Immature natural killer cell (primary cell): ENCODE results near the gene TFR2. TPM values are rescaled to one million over a fixed set of nuclear protein-coding genes. Genes with fewer than 3 reads are reported as not detected.
A peak's percentile ranks its signal among the peaks of the same experiment; 100 is the strongest.

Experiments
- DNase-seq, 3 donors: peaks; one replicate each; pipeline ENCODE4 v3.0.0; 2022; ENCODE audit warnings: mixed read lengths in 1 of 3
- H3K27ac Mint-ChIP-seq, 6 donors: one replicate each; pipeline ENCODE4 v1.8.0; 2020; ENCODE audit warnings: mixed read lengths in 6 of 6, mild to moderate bottlenecking in 5 of 6, inconsistent platforms in 4 of 6, moderate library complexity in 3 of 6
- H3K27me3 Mint-ChIP-seq, 3 donors: one replicate each; pipeline ENCODE4 v1.8.0; 2020 to 2021; ENCODE audit warnings: low read depth in 3 of 3, mild to moderate bottlenecking in 3 of 3, mixed read lengths in 3 of 3, moderate library complexity in 3 of 3, inconsistent platforms in 1 of 3
- H3K36me3 Mint-ChIP-seq, 3 donors: one replicate each; pipeline ENCODE4 v1.8.0; 2020; ENCODE audit warnings: mixed read lengths in 3 of 3, inconsistent platforms in 2 of 3, mild to moderate bottlenecking in 2 of 3
- H3K4me1 Mint-ChIP-seq, 2 donors: one replicate each; pipeline ENCODE4 v1.8.0; 2020; ENCODE audit warnings: inconsistent platforms in 2 of 2, mild to moderate bottlenecking in 2 of 2, mixed read lengths in 2 of 2, moderate library complexity in 1 of 2
- H3K4me3 Mint-ChIP-seq, 5 donors: one replicate each; pipeline ENCODE4 v1.8.0; 2020; ENCODE audit warnings: mild to moderate bottlenecking in 5 of 5, mixed read lengths in 5 of 5, inconsistent platforms in 3 of 5, moderate library complexity in 3 of 5
- H3K9me3 Mint-ChIP-seq, 6 donors: one replicate each; pipeline ENCODE4 v1.8.0; 2020; ENCODE audit warnings: mild to moderate bottlenecking in 6 of 6, mixed read lengths in 6 of 6, inconsistent platforms in 4 of 6, moderate library complexity in 3 of 6
- polyA plus RNA-seq, 3 donors: library from polyadenylated mRNA; unstranded; fragments of 300-500 nt; fragmentation: Illumina TruSeq; gene quantifications; one replicate each; pipeline ENCODE4 v1.2.3, GENCODE V29; 2021

Gene TFR2
- polyA plus RNA-seq, 3 donors from 2014 or later = 0.85 to 1.8 (median 1.1) TPM

DNA sequence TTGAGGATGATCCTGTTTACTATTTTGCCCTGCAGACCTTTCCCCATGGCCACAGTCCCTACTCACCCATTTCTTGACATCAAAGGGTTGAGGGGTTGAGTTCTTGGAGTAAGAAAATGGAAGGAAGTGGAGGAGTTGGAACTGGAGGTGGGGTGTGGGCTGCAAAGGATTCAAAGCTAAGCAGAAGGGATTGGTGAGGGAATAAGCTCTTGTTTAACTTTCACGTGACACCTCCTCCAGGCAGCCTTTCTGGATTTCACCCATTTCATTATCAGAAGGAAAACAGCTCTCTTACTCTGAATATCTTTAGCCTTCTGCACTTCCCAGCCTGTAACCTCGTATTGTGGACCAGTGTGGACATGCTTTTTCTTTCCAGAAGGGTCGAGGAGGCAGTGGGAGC is 15.3 kb downstream of the TFR2 start:
- Mint-ChIP-seq H3K27me3 (peaks cover 0 to 7% (median 0%) of the 10 kb centered on the region in 3 donors), H3K27ac (peak overlapping the region in 5 of 6 donors; percentile 11 to 78 (median 61)), H3K36me3 (peaks cover 0 to 8% (median 3%) of the 10 kb centered on the region in 3 donors), H3K4me1 (peaks cover 16% of the 10 kb centered on the region in 2 donors), H3K9me3 (no peaks in the 10 kb centered on the region), H3K4me3 (peak overlapping the region; percentile 55 to 86 (median 74))
- DNase-seq = no peak

DNA sequence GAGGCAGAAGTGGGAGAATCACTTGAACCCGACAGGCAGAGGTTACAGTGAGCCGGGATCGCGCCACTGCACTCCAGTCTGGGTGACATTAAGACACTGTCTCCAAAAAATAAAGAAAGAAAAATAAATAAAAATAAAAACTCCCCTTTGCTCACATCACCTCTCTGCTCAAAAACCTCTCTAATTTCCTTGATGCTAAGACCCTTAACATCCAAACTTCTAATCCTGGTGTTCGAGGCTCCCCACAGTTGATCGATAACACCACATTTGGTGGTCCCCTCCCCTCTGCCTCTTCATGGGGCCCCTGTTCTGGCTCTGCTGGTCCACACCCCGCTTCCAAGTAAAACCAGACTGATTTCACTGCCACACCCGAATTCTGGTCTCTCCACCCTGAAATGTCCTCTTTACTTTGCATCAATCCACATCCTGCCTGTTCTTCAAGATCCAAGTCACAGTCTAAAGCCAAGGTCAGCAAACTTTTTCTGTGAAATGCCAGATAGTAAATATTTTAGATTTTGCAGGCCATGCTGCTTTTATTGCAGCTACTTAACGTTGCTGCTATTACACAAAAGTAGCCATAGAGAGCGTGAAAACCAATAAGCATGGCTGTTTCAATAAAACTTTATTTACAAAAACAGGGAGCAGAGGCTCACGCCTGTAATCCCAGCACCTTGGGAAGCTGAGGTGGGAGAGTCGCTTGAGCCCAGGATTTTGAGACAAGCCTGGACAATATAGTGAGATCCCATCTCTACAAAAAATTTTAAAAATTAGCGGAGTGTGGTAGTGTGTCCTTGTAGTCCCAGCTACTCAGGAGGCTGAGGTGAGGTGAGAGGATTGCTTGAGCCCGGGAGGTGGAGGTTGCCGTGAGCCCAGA is 17.2 kb downstream of the TFR2 start:
- Mint-ChIP-seq H3K4me3 (peak overlapping the region in 1 of 5 donors; percentile 0), H3K27ac (peak overlapping the region in 1 of 6 donors; percentile 59), H3K4me1 (peaks cover 12 to 16% of the 10 kb centered on the region in 2 donors), H3K36me3 (peaks cover 3 to 8% (median 4%) of the 10 kb centered on the region in 3 donors), H3K27me3 (peaks cover 0 to 10% (median 0%) of the 10 kb centered on the region in 3 donors), H3K9me3 (no peaks in the 10 kb centered on the region)
- no peak for DNase-seq

DNA sequence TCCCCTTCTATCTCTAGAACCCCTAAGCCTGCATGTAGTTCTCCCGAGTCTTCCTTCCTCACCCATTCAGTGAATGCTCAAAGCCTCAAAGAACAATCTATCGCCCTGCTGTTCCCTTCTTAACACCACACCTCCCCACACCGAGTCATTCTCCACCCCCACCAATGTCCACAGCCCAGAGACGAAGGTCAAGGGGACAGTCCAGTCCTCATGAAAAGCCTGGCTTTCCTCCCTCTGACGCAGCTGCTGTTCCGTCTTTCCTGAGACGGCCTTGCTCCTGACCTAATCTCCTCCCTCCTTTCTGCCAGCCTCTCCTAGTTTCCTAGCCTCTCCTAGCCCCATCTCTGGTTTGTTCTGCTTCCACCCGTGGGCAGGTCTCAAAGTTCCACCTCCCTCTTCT is 19.8 kb downstream of the TFR2 start:
- Mint-ChIP-seq H3K4me3 (no peak overlapping the region), H3K27me3 (peaks cover 0 to 5% (median 0%) of the 10 kb centered on the region in 3 donors), H3K27ac (no peak overlapping the region), H3K9me3 (no peaks in the 10 kb centered on the region), H3K36me3 (peaks cover 3 to 8% (median 4%) of the 10 kb centered on the region in 3 donors), H3K4me1 (peaks cover 12 to 14% of the 10 kb centered on the region in 2 donors)
- no peak for DNase-seq

DNA sequence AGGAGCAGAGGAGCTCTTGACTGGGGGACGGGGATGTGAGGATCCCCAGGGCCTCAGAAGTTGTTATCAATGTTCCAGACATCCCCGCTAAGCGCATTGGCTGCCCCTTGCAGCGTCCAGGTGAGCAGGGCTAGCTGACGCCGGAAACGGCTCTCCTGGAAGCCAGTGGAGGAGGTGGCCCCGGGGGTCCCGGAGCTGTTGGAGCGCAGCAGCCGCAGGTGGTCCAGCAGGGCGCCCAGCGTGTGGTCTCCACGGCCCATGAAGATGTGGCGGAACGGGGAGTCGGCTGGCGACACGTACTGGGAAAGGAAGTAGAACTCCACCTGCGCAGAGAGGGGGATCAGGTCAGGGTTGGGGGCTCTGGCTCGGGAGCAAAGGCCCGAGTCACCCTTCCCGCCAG is 20.5 kb downstream of the TFR2 start:
- Mint-ChIP-seq H3K4me3 (no peak overlapping the region), H3K27ac (peak overlapping the region in 1 of 6 donors; percentile 75), H3K4me1 (peaks cover 4 to 6% of the 10 kb centered on the region in 2 donors), H3K36me3 (peaks cover 3 to 8% (median 4%) of the 10 kb centered on the region in 3 donors), H3K9me3 (no peaks in the 10 kb centered on the region), H3K27me3 (peaks cover 0 to 5% (median 0%) of the 10 kb centered on the region in 3 donors)
- DNase-seq = no peak

DNA sequence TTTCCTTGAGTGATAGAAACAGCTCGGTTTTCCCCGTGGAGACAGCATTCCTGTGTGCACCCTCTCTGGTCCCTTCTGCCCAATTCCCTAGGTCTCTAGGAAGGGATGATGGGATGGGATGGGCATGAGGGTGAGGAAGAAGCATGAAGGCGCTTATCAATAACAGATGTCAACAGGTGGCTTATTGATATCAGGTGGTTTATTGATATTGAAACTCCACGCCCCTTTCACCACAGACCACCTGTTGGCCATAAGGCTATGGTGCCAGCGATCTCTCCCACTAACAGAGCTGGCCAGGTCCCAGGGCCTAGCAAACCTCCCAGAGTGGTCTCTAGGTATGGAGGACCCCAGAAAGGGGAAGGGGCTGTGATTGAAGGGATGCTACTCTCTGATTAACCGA is 21.1 kb downstream of the TFR2 start:
- H3K9me3 Mint-ChIP-seq = no peaks in the 10 kb centered on the region
- no peak overlapping the region for H3K4me3 Mint-ChIP-seq
- H3K27me3 Mint-ChIP-seq = peaks cover 0 to 5% (median 0%) of the 10 kb centered on the region in 3 donors
- H3K27ac Mint-ChIP-seq = no peak overlapping the region
- peaks cover 0 to 2% of the 10 kb centered on the region in 2 donors for H3K4me1 Mint-ChIP-seq
- DNase-seq = no peak
- H3K36me3 Mint-ChIP-seq = peaks cover 3 to 8% (median 4%) of the 10 kb centered on the region in 3 donors

DNA sequence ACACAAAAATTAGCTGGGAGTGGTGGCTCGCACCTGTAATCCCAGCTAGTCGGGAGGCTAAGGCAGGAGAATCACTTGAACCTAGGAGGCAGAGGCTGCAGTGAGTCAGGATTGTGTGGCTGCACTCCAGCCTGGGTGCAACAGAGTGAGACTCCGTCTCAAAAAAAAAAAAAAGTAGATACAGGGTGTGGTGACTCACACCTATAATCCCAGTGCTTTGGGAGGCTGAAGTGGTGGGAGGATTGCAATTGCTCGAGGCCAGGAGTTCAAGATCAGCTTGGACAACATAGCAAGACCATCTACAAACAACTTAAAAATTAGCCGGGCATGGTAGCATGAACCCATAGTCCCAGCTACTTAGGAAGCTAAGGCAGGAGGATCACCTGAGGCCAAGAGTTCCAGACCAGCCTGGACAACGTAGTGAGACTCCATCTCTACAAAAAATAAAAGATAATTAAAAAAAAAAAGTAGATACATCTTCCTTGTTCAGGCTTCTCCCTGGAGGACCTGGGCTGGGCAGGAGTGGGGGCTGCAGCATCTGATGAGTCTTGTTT is 27.0 kb downstream of the TFR2 start:
- peak overlapping the region in 1 of 6 donors; percentile 14 for H3K27ac Mint-ChIP-seq
- peaks cover 3 to 10% (median 7%) of the 10 kb centered on the region in 3 donors for H3K27me3 Mint-ChIP-seq
- H3K4me1 Mint-ChIP-seq = peaks cover 24 to 26% of the 10 kb centered on the region in 2 donors
- DNase-seq = no peak
- peak overlapping the region in 1 of 5 donors; percentile 72 for H3K4me3 Mint-ChIP-seq
- H3K36me3 Mint-ChIP-seq = no peaks in the 10 kb centered on the region
- no peaks in the 10 kb centered on the region for H3K9me3 Mint-ChIP-seq

DNA sequence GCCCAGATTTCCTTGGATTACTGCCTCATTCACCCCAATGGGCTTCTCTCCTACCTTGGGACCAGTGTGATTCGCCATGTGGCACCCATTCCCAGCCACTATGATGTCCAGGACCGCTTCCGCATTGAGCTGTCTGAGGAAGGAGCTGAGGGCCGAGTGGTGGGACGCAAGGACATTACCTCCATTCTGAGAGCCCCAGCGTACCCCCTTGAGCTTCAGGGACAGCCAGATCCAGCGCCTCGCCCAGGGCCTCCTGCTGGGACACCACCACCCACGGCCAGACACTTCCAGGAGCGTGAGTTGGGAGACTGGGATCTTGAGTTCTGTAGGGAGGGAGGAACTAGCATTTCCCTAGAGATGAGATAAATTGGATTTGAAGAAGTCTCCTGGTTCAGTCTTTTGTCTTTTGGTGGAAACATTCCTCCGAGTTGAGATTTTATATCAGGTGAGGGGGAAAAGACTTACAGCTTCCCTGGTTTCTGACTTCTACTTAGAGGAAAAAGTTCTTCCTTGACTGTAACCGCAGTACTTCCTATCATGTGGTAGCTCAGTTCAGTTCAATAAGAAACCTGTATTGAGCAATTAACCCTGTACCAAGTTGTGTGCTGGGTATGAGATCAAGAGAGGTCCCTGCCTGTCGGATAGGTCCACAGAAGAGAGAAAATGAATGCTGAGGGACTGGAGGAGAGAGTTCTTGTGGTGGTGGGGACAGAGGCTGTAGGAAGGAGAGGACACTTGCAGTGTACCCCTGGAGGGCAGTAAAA is 27.8 kb downstream of the TFR2 start:
- H3K9me3 Mint-ChIP-seq = no peaks in the 10 kb centered on the region
- H3K36me3 Mint-ChIP-seq = no peaks in the 10 kb centered on the region
- DNase-seq = no peak
- H3K4me1 Mint-ChIP-seq = peaks cover 24 to 26% of the 10 kb centered on the region in 2 donors
- peak overlapping the region in 5 of 6 donors; percentile 6 to 89 (median 22) for H3K27ac Mint-ChIP-seq
- peaks cover 3 to 11% (median 7%) of the 10 kb centered on the region in 3 donors for H3K27me3 Mint-ChIP-seq
- peak overlapping the region; percentile 79 to 98 (median 85) for H3K4me3 Mint-ChIP-seq

DNA sequence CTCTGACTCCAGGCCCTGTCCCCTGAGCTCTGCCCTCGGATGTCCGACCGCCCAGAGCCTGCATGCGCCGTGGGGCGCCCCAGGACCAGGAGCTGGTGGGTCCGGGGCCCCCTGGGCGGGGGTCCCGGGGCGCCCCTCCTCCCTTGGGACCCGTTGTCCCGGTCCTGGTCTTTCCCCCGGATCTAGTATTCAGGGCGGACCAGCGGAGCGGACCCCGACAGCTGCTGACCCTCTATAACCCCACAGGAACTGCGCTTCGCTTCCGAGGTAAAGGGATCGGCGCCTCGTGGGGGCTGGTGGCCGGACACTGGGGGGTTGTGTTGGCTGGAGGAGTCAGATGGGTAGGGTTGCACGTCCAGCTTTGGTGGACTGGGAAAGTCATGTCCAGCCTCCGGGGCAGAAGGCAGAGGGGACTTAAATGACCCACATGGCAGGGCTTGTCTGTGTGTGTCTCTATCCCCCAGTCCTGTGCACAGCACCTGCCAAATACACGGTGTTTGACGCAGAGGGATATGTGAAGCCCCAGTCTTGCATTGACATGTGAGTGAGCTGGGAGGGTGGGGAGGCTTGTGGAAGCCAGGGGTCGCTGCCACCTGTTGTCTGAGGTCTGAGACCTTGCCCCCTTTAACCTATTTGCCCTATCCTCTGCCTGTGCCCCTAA is 28.5 kb downstream of the TFR2 start:
- DNase-seq = no peak
- H3K36me3 Mint-ChIP-seq = no peaks in the 10 kb centered on the region
- H3K27ac Mint-ChIP-seq = peak overlapping the region; percentile 32 to 97 (median 70)
- H3K9me3 Mint-ChIP-seq = no peaks in the 10 kb centered on the region
- peak overlapping the region; percentile 79 to 100 (median 85) for H3K4me3 Mint-ChIP-seq
- peaks cover 24 to 26% of the 10 kb centered on the region in 2 donors for H3K4me1 Mint-ChIP-seq
- peaks cover 3 to 11% (median 7%) of the 10 kb centered on the region in 3 donors for H3K27me3 Mint-ChIP-seq

DNA sequence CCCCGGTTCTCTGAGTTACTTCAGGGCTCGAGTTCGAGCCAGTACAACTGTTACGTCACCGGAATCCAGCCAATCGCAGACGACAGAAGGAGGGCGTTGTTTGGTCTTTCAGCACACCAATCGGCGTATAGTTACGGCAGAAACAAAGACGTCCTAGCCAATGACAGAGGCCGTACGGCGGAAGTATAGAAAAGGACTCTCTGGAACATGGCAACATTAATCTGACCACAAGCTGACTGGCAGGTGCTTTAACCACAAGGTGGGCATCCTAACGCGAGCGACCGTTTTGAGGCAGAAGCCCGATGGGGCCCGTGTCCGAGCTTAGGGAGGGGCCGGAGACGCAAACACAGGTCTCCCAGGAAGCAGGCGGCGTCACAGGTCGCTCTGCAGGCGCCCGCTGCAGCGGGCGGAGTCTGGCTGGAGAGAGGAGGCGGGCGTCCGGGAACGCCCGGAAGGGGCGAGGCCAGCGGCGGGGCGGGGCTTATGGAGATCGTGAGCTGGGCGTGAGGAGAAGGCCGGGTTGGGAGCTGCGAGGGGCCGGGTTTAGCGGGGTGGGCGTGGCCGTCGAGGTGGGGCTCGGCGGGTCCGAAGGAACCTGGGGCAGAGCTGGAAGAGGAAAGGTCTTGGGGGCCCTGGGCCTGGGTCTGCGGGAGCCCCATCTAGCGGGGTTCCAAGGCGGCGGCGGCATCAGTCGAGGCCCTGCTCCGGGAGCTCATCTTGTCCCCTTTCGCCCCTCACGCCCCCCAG is 29.2 kb downstream of the TFR2 start, which contains the start of gene MOSPD3:
Gene MOSPD3 (plus strand): TSS at position 558 of the 747 bp plus-strand sequence. CDS start 252 bp downstream, outside the sequence.
- Mint-ChIP-seq H3K27ac (peak within 1 kb of the TSS; percentile 97 to 100 (median 99)), H3K4me3 (peak within 1 kb of the TSS; percentile 98 to 100 (median 99)), H3K4me1 (peaks cover 24 to 26% of the 10 kb centered on the region in 2 donors), H3K27me3 (peaks cover 3 to 11% (median 7%) of the 10 kb centered on the region in 3 donors), H3K36me3 (no peaks in the 10 kb centered on the region), H3K9me3 (no peaks in the 10 kb centered on the region)
- peak; percentile 99 for DNase-seq

DNA sequence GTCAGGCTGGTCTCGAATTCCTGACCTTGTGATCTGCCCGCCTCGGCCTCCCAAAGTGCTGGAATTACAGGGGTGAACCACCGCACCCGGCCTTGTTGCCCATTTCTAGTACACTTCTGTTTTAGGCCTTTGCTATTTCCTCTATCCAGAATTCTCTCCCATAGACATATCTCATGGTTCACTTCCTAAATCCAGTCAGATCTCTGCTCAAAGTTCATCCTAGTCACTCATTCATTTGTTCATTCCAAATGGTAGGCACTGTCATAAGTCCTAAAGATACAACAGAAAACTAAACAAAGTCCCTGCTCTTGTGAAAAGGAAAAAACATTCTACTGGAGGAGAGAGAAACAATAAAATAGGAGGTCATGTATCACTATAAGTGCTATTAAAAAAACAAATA is 31.4 kb downstream of the TFR2 start:
- Mint-ChIP-seq H3K27me3 (peaks cover 3 to 11% (median 7%) of the 10 kb centered on the region in 3 donors), H3K9me3 (no peaks in the 10 kb centered on the region), H3K36me3 (no peaks in the 10 kb centered on the region), H3K27ac (peak overlapping the region in 2 of 6 donors; percentile 13 to 63), H3K4me3 (peak overlapping the region in 4 of 5 donors; percentile 6 to 100 (median 74)), H3K4me1 (peaks cover 32 to 34% of the 10 kb centered on the region in 2 donors)
- no peak for DNase-seq

DNA sequence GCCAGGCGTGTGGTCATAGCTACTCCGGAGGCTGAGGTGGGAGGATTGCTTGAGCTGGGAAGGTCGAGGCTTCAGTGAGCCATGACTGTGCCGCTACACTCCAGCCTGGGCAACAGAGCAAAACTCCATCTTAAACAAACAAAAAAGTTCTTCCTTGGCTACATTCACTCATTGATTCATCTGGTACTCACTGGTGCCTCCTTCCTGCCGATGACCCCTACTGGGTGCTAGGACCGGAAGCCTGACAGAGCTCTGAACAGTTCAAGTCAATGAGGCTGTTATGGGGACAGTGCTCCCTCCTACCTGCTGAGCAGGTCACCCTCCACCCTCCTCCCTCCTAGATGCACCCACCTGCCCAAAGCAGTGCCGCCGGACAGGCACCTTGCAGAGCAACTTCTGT is 34.2 kb downstream of the TFR2 start:
- Mint-ChIP-seq H3K4me3 (peak overlapping the region in 2 of 5 donors; percentile 36 to 47), H3K36me3 (no peaks in the 10 kb centered on the region), H3K4me1 (peaks cover 22 to 31% of the 10 kb centered on the region in 2 donors), H3K27me3 (peaks cover 3 to 11% (median 3%) of the 10 kb centered on the region in 3 donors), H3K27ac (peak overlapping the region in 1 of 6 donors; percentile 40), H3K9me3 (no peaks in the 10 kb centered on the region)
- no peak for DNase-seq

DNA sequence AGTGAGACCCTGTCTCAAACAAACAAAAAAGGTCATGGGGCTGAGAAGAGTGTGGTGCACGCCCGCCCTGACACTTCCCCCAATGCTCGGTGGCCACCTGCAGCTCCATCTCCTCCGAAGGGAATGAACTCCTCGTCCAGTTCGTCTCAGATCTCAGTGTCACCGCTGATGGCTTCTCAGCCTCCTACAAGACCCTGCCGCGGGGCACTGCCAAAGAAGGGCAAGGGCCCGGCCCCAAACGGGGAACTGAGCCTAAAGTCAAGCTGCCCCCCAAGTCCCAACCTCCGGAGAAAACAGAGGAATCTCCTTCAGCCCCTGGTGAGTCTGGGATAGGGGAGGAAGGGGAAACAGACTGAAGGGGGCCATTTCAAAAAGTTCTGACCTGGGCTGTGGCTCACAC is 35.0 kb downstream of the TFR2 start:
- peak overlapping the region in 3 of 5 donors; percentile 68 to 90 (median 80) for H3K4me3 Mint-ChIP-seq
- peaks cover 0 to 8% (median 0%) of the 10 kb centered on the region in 3 donors for H3K27me3 Mint-ChIP-seq
- peaks cover 17 to 25% of the 10 kb centered on the region in 2 donors for H3K4me1 Mint-ChIP-seq
- H3K36me3 Mint-ChIP-seq = no peaks in the 10 kb centered on the region
- no peak overlapping the region for H3K27ac Mint-ChIP-seq
- DNase-seq = no peak
- H3K9me3 Mint-ChIP-seq = no peaks in the 10 kb centered on the region
